Cerebellar nuclear complex (tissue), 1 donor: ENCODE measurements around the gene GRM7.

Experiments used
- DNase-seq, 2 experiments: peaks; one replicate each; lab custom pipeline; 2025; lab: John Stamatoyannopoulos, UW

The GRM7 gene

DNA sequence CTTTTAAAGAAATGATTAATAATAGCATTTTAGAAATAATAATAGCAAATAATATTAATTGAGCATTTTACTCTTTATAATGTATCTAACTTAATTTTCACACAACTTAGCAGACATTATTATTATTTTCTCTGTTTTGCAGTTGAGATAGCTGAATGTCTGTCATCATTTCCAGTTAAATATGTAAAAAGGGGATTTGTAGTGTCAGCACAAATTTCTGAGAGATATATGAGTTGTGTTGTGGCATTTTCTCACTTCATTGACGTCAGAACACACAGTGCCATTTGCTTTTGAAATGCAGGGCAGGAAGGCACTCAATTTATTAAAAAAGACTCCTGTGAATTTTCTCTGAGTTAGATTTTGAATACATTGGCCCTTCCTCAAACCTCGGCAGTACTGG lies 111.0 kb downstream of the GRM7 start:
- DNase-seq: no peak

GRCh38 chr3:6985848-6986247 lies 124.9 kb downstream of the GRM7 start:
- DNase-seq: no peak

DNA sequence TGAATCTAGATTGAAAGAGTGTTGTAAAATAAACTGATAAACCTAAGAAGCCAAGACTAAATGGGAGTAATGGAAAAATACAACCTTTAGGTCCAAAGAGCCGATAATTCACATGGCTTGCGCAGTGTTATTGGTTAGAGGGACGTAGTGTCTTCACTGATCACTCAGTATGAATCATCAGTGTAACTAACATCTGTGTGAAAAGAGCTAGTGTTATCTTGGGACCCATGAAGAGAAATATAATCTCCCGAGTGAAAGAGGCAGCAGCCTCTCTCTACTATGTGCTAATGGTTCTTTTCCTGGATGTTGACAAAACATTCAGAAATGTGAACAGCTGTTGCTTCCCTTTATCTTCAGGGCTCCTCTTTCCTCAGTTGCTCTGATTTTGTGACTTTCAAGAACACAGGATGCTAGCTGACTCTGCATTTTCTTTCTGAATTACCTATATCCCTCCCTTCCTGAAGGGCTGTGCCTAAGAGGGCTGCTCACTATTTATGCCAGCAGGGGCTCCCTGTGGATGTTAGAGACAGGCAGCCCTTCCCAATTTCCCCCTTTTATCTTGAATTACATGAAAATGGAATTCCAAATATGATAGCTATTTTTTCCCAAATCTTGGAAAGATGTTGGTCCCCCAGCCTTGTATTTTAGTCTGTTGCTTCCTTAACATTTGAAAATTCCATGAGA lies 128.8 kb downstream of the GRM7 start:
- DNase-seq: no peak

DNA sequence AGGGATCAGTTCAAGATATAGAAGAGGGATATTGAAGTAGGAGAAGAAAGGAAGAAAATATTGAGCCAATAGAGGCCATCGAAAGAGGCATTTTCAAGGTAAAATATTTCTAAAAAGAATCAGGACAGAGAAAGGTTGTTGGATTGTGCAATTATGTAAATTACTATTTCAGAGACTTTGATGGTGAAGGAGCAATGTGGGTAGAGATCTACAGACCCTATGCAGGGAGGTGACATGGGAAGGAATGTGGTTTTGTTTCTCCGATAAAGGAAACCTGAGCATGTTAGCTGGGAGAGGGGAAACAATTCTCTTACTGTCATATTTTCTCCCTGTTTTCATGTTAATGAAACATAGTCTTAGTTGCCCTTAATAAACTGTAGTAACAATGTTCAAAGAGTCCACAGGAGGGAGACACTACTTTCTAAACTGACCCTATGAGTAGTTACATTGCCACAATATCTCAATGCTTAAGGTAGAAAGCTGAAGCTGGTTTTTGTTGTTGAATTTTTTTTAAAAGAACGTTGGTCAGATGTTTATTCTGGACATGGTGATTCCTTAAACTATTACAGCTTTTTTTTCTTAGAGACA lies 133.3 kb downstream of the GRM7 start:
- no peak for DNase-seq

DNA sequence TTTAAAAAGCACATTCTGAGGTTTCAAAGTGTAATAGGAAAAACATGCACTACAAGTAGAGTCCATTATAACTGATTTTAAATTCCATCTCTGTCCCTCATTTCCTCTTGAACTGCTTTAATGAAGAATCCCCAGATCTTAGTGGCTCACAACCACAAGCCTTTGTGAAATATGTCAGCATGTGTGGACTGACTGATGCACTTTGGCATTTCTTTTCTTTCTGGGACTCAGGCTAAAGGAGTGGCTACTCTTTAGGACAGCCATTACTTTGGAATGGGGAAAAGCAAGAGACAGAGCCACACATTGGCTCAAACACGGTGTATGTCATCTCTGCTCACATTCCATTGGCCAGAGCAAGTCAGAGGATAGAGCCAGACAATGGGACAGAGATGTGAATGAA lies 139.6 kb downstream of the GRM7 start:
- no peak for DNase-seq

- no peak for DNase-seq
Observed at GRCh38 chr3:7001370-7001769, 140.5 kb downstream of the GRM7 start.

DNA sequence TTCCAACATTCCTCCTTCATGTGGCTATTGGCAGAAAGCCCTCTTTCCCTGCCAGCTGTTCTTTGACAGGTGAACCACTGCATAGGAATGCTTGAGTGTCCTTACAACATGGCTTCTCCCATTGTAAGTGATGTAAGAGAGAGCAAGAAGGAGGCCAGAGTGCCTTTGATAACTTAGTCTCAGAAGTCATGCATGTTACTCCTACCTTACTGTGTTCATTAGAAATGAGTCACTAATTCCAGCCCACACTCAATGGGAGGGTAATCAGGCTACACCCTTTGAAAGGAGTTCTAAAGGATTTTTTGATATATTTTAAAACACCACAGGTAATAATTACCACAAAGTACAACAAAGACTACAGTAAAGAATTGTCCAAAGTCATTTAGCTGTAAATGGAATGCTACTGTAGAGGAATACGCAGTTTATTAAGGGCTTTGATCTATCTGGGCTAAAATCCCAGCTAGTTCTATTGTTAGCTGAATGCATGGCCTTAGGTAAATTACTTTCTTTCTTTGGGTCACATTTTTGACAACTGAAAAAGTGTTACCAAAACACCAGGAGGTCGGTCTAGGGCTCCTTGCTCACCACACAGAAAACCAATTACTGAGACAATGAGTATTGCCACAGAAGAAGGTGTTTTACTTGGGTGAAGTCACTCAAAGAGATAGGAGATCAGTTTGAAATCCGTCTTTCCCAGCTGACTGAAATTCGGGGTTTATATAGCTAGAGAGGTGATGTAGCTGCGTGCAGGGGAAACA lies 154.9 kb downstream of the GRM7 start:
- no peak for DNase-seq

DNA sequence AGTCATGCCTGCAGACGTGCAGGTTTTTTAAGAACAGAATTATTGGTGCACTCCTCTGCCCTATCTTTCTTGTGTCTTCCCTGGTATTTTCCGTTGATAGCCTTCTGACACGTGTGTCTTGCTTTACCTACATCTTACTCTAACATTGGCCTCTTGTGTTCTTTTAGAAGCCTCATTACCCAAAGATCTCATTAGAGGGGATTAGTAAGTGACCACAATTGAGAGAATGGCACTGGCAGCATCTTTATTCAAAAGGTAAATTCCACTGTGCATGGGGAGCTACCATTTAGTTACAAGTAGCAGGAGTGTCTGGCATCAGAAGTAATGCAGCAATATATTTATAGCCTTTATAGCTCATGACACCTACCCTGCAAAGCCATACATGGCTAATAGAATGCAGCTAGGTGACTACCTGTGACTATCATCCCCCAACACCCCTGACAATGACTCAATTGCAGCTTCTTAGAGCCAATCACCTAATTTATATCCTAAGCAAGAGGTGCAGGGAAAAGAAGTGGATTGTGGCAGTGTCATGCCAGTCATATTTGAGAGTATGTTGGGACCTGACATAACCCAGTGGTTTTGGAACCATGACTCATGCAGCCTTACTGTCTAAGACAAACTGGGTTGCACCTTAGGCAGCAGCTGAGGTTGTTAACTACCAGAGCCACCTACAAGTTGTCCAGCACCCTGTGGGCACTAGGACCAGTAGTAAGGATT lies 164.8 kb downstream of the GRM7 start:
- DNase-seq: no peak

- no peak for DNase-seq
Observed at GRCh38 chr3:7029562-7029961, 168.6 kb downstream of the GRM7 start.

- DNase-seq: no peak
Observed at GRCh38 chr3:7038394-7038793, 177.5 kb downstream of the GRM7 start.

DNA sequence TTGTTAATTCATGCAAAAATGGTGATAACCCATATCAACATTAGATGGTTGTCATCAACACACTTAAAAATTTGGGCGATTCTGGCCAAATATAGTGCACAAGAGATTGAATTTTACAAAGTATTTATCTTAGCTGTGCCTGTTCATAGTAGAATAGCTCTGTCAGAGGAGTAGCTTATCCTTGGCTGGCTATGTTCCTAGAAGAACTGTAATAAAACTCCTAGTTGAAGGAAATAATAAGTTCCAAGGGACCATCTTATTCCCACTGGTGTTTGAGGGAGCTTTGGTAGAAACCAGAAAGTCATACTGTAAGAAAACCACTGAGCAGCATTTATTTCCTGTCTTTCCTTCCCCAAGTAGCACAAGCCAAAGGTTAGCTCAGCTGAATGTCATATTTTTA lies 201.8 kb downstream of the GRM7 start:
- no peak for DNase-seq

- DNase-seq: no peak
Observed at GRCh38 chr3:7070461-7070860, 209.5 kb downstream of the GRM7 start.

DNA sequence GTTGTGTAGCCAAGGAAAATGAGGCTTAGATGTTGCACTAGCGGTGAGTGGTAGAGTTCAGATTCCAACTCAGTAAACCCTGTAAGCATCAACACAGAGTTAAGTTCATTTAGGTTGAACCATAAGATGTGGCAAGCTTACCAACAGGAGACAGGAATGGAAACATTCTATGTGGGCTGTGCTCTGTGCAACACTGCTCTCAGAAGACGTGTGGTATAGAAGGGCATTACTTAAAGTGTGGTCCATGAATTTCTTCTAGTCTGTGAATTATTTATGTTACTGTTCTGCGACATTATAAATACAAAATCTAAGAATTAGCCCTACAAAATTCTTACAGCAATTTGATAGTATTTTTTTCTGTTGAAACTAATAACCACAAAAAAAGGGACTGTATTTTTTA lies 213.3 kb downstream of the GRM7 start:
- DNase-seq: no peak

DNA sequence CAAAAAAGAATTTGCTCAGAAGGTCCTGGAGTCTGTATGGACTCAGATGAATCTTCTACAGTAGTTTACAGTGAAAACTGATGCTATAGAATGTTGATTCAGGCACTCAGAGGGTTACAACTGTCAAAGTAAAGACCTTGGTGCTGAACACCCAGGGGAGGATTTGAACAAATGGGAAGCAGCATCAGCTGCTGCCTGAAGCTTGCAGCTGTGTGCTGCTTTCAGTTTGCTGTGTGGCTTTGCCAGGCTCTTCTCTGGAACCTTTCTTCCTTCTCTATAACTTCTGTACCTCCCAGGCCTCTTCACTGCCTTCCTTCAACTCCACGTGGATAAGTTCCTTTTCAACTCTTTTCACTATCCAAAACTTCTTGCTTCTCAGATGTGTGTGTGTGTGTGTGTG lies 214.2 kb downstream of the GRM7 start:
- DNase-seq: no peak

DNA sequence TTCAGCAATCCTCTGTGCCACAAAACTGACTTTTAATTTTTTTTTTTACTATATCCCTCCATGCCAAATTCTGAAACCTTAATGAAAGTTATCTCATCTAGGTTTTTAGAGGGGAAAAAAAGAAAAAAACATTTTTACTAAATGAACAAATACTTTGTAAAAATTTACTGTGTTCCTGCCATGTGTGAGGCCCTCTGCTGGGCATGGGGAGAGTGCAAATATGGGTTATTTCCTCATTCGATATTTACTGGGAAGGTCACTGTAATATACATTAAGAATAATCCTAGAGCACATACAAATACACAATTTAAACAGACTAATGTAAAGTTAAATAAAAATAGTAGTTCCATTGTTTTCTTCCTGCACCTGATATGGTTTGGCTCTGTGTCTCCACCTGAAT lies 215.0 kb downstream of the GRM7 start:
- DNase-seq: no peak

- DNase-seq: no peak
Observed at GRCh38 chr3:7082244-7082643, 221.3 kb downstream of the GRM7 start.

DNA sequence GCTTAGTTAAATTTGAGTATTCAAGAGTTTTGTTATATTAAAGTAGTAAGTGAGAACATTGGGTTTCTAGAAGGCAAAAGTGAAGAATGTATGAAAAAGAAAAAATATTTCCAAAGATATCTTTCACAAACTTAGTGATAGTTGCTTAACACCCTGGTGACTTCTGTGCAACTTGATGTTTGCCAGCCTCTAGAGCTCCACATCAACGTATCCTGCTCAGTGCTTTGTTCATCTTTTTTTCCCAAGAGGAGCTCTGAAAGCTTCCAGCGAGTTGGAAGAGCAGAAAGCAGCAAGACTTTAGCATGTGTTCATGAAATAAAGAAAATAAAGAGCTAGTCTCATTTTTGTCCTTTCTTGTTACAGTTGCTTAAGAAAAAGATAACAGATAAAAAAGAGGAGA lies 225.5 kb downstream of the GRM7 start:
- no peak for DNase-seq

DNA sequence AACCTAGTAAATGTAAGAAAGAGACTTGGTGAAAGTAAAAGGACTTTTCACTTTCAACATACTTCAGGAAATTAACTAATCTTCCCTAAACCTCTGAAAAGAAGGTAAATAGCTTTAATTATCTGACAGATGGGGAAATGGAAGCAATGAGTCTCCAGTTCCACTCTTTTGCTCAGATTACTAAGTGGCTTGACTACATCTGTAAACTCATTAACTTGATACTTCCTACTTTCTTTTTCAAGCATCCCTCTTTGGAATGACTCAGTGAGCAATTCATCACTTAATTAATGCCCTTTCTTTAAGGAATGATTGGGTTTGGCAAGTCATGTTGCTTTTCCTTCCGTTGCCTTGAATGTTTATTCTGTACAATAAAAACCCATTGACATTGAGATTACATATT lies 234.2 kb downstream of the GRM7 start:
- no peak for DNase-seq

DNA sequence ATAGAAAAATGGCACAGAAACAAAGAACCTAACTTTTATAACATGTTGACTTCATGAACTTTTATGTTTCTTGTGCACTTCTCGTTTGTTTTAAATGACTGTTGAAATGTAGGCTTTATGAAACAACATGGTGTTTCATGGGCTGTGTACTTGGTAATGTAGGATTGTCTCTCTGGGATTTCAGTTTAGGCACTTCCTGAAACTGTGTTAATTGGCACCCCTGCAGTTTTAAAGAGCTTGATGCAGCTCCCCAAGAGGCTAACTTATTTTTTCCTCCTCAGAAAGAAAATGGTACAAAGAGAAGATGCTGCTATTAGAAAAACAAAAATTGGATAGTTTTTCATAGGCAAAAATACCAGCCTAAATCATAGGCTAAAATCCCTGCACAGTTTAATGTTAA lies 239.2 kb downstream of the GRM7 start:
- DNase-seq: no peak

DNA sequence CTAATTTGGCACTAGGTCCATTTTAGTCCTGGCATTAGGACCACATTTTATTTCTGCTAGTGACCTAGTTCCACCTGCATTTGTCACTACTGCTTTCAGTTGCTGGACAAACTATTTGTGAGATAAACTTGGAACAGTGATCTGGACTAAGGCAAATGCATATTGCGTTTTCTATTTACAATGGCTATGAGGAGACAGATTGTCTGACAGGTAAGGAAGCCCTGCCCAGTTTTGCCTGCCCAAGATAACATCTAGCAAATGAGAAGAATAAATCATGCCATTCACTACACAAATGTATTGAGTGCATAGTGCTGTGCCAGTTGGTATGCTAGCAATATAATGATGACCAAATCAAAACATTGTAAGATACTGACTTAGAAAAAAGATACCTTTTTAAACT lies 245.7 kb downstream of the GRM7 start:
- DNase-seq: no peak

- no peak for DNase-seq
Observed at GRCh38 chr3:7112523-7113056, 251.7 kb downstream of the GRM7 start.

GRCh38 chr3:7144697-7145308 lies 283.9 kb downstream of the GRM7 start:
- no peak for DNase-seq
